ENCODE measurements around the gene PCNX1.

Gene PCNX1

DNA sequence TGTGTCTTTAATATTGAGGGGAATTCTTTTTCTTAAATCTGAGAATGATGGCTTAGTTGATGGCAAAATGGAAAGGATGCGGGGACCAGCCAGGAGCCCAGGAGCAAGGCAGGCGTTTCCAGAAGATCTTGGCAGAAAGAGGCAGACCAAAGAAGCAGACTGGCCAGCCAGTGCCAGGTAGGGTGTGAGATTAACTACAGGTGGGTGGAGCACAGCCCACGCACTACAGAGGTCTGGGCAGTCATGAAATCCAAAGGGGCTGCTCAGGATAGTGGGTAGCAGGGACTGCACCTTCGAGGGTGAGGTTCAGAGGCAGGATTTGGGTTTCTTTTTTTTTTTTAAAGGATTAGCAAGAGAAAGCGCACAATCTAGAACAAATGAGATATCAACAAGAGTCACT, 17.7 kb upstream of the PCNX1 start:
- no peak for DNase-seq

DNA sequence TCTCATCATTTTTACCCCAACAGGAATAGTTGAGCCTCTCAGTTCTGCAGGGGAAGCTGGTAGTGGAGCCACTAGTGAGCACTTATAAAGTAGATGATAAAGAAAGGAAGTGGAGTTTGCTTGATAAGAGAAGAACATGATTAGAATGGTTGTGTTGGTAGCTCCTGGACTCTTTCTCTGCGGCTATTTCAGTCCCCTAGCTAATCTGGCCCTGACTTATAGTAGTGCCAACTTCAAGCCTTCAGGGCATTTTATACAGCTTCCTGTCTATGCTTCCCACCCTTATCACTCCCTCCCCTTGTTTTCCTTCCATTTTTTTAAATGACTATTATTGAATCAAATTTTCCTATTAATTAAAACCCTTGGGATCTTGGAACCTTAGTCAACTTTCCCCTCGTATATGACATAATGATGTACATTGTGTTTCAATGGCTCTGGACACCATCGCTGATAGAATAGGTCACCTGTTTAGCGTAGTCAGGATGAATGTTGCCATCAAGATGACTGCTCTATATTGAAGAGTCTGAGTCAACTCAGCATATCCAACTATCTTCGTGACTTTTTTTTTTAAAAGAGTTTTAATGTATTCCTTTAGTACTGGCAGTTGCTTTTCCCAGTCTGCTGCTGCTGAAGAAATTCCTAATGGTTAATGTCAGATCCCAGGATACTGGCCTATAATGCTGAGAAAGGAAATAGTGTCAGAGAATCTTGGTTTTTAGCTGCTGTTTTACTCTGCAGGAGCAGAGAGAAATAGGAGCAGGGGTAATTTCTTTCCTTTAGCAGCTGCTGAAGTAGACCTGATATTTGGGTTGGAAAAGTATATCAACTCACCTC, 16.2 kb upstream of the PCNX1 start:
- DNase-seq, result no peak

DNA sequence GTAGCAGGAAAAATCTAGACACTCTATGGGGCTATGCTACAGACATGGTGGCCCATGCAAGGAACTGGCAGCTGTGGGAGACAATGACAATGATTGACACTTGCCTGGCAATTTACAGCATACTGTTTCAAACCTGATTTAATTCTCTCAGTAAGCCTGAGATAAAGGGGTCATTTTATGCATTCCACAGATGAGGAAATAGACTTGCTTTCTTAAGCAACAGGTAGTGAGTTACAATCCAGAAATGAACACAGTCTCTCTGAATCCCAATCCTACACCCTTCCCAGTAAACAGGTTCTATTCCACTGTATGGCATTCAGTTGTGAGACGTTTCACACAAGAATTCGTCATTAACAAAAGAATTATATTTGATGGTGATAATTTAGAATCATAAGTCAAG, 15.5 kb upstream of the PCNX1 start:
- DNase-seq, result no peak

DNA sequence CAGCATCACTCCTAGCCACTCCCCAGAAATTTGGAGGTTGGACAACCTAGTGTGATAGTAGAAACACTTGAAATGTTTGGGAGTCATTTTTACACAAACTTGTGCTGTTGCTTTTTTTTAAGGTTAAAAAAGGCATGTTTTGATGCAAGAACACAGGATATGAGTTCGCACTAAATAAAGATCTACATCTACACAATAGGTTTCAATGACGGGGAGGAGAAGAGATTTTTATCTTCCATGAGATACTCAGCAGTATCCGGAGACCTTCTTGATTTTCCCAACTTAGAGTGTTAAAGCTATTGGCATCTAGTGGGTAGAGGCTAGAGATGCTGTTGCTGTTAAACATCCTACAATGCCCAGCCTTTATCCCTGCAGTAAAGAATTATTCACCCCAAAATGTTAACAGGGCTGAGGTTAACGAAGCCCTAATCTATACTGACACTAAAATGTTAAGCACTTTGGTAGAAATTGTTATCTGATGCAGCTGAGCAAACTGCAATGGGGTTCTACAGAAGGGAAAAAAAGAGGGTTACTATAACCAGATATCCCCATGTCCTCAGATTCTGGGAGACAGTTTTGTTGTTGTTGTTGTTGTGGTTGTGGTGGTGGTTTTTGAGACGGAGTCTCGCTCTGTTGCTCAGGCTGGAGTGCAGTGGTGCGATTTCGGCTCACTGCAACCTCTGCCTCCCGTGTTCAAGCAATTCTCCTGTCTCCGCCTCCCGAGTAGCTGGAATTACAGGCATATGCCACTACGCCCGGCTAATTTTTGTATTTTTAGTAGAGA, 14.0 kb upstream of the PCNX1 start:
- DNase-seq, result no peak

DNA sequence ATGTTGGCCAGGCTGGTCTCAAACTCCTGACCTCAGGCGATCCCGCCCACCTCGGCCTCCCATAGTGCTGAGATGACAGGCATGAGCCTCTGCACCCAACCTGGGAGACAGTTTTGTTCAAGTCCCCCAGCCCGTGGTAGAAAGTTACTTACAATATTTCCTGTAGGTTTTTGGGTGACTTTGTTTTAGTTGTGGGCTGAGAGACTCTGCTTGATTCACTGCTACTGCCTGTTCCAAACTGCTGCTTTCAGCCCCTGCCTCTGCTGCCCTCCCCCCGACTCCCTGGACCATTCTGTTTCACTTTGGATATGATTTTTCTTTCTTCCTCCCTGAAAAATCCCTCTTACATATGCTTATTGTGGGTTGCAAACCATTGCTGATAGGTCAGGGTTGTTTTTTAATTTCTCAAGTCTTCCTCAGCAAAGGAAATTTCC, 13.4 kb upstream of the PCNX1 start:
- DNase-seq, result no peak

DNA sequence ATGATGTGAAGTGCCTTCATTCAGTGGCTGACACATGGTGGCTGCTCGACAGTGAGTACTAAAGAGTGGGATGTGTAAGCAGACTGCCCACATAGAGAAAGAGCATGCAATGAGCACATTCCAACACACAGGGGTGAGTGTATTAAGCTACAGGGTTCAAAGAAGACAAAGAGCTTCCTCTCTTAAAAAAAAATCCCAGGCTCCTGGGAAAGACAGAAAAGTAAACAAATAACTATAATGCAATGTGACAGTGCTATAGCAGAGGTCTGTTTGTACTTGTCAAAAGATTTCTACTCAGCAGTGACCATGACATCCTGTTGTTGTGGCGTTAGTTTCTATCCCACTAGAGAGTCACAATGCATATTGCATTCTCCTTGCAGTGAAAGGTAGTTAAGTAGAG, 12.4 kb upstream of the PCNX1 start:
- no peak for DNase-seq

DNA sequence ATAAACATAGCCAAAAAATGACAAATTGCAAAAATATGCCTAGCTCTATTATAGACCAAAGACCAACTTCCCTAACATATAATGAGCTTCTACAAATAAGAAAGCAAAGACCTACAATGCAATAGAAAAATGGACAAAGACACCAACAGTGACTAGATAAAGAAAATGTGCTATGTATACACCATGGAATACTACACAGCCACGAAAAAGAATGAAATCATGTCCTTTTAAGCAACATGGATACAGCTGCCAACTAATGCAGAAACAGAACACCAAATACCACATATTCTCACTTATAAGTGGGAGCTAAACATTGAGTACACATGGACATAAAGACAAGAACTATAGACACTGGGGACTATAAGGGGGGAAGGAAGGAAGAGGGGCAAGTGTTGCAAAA, 10.9 kb upstream of the PCNX1 start:
- no peak for DNase-seq

DNA sequence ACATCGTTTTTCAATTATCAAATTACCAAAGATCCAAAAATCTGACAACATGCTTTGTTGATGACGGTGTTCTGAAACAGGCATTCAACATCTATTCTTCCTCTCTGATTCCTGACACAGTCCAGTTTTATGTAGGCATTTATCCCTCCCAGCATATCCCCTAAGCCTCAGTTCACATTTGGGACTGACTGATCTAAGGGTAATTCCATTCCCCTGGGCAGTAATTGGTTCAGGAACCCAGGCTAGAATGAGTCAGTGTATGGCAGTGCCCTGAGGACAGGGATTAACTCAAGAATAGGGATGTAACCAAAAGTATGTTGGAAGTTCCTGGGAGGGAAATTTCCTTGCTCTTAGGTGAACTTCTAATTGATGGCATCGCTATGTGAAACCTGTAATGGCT, 10.3 kb upstream of the PCNX1 start:
- no peak for DNase-seq

DNA sequence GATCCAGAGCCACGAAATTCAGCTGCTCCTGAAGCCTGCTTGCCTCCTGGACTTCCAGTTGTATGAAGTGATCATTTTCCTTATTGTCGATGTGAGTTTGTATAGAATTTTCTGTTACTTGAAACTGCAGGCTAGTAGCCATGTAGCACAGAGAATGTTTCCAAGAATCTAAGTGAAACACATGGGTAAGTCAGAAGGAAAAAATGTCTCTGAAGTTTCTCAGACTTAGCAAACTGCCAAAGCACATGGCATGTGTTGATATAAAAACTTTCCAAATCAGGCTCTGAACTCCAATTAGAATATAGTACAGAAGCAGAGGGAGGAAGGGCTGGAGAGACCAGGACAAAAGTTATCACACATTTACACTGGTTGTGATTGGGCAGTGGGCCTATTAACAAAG, 9.8 kb upstream of the PCNX1 start:
- no peak for DNase-seq

DNA sequence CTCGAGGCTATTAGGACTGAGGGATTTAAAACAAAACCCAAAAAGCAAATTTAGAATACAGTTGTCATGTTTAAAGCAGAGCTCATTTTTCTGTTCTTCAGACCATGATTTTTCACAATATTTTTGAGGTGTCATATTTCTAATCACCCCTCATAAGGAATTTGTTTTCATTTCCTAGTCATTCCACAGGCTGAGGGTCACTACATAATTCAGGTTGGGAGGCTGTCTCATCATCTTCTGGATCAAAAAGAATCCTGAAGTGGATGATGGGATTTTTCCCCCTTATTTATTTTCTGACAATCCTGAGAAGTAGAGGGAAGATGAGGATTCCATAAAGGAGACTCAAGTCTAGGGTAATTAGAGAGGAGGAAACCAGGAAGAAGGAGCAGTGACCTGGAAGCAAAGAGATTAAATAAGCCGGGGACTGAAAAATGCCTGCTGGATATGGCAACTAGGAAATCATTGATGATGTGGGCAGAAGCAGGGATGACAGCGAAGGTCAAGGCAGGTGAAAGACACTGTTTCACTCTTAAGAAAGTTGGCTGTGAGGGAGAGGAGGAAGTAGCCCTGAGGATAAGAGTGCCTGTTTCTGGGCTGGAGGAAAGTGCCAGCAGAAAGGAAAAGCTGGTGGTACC, 9.0 kb upstream of the PCNX1 start:
- DNase-seq, result no peak

DNA sequence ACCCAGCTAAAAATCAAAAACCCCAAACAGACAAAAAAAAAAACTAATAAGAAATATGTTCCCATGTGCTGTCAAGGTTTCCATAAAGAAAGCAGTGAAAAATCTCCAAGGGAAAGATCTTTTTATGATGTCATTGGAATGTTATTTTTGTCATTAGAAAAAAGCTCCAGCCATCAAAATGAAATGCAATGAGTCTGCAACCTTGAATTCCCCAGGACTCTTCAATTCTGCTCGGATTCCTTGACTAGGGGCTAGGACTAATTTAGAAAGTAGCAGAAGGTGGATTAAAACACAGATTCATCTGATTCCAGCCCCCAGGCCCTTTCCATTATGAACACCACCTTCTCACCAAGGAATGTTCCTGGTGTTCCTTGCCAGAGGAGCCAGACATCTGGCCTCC, 6.0 kb upstream of the PCNX1 start:
- DNase-seq, result no peak

DNA sequence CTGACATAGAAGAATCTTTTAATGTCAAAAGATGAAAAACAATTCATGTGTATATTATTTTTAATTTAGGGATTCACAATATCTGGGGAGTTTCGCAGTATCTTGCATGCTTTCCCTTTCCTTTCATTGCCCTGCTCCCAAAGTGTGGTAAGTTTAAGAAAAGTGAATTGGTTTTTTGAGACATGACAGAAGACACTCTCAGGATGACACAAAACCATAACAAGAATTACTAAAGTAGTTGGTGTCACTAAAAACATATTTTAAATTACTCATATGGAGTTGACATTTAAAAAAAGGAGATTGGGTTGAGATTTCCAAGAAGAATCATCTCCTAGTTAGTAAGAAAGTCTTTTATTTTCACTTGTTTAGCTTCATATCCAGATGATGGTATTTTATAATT, 5.1 kb upstream of the PCNX1 start:
- no peak for DNase-seq

DNA sequence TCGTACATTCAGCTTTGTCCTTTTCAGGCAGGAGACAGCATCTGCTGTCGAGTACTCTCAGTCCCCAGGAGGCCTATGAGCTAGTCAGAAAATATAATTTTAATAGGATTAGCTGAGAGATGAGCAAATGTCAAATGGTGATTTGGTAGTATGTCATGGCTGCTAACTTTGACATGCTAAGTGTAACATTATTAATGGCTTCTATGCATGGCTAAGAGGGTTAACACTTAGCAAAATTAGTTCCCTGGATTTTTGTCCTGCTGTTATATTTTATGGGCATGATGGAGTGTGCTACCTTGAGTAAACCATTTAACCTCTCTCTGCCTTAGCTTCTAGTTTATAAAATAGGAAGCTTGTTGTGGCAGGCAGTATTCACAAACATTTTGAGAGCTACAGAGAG, 2.9 kb upstream of the PCNX1 start:
- no peak for DNase-seq

DNA sequence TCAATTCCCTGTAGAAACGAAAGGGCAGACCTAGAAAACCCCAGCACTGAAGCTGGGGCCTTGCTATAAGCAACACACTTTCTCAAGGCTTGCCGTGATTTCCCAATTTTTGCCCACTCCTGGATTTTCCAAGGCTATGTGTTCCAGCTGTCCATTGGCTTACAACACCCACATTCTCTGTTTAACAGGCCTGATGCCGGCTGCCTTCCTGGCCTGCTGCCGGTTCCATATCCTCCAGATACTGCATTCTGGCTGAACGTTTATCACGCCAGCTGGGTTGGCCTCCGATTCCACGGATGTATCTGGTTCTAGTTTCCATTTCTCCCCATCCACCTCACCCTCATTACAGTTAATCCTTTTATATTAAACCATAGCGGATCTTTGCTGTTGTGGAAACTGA, 2.0 kb upstream of the PCNX1 start:
- no peak for DNase-seq

DNA sequence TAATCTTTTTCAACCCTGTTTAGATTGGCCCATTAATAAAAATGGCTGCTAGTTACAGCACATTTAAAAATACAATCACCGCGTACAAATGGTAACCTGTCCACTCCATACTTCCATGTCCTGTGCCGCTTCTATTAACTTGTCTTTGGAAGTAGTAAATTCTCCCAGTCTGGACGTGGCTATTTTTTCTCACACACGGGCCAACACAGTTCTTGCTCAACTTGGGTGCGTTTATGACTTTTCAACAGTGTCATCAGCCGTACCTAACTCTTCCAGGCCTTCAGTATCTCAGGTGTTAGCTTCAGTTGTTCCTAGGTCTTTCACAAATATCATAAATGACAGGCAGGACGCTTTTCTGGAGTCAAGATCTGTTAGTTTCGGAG, 475 bp upstream of the PCNX1 start:
- DNase-seq, result no peak

DNA sequence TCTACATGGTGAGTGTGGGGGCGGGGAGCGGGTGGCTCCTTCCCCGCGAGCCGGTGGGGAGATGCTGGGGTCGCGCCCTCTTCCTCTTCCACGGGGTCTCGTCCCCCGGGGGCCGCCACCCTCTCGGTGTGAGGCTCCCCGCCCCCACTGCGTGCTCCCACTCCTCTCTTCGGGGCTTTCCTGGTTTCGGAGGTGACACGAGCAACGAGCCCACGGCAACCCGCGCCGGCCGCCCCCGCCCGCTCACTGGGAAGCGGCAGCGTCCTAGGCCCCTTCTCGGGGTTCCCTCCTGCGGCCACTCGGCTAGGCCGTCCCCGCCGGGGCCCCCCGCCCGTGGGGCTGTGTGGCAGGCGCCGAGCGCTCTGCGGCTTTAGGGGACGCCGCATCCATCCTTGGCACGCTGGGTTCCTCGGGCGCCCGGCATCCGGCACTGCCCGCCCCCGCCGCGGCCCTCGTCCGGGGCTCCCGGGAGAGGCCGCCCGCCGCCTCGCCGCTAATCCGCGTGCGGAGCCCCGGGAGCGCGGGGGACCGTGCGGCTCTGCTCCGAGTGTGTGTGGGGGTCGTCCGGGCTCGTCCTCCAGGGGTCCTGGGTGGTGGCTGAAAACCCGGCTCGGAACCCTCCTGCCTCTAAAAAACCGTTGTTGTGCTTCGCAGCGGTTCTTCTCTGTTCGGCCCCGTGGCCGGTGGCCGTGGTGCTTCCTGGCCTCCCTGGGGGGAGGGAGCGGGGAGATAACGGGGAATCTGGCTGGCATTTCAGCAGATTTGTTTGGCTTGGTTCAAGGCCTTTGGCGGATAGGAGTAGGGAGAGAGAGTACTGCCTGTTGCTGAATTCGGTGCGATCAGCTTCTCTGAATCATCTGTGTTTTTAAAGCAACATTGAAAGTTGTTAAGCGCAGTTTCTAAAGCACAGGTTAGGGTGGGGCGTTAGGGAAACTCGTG, 1.0 kb downstream of the PCNX1 start:
- DNase-seq, result no peak

DNA sequence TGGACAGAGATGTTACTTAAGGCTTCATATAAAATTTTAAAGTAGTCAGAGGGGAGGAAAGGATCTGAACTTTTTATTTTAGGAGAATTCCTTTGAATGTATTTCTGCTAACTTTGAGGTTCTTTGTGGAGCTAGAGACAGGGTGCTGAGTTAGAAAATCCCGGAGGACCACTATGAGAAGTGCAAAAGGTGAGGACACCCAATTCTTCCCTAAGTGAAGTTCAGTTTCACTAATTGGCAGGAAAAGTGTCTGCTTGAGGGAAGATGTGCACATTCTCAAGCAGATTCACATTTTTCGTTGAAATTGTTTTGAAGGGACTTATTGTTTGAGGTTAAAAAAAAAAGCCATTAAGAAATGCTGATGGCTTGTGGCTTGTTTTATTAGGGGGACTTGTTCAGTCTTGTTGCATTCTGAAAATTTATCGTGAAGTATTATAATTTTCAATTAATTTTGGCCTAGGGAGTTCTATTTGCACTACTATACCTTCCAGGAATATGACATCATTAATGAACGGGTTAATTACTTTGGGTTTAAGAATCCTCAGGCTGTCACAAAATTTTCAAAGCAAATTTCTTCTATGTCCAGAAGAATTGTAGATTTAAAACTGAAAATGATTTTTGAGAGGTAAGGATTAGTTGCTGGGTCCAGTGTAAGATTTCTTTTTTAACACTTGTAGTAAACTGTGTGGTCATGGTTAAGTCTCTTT, 1.8 kb downstream of the PCNX1 start:
- DNase-seq, result no peak

DNA sequence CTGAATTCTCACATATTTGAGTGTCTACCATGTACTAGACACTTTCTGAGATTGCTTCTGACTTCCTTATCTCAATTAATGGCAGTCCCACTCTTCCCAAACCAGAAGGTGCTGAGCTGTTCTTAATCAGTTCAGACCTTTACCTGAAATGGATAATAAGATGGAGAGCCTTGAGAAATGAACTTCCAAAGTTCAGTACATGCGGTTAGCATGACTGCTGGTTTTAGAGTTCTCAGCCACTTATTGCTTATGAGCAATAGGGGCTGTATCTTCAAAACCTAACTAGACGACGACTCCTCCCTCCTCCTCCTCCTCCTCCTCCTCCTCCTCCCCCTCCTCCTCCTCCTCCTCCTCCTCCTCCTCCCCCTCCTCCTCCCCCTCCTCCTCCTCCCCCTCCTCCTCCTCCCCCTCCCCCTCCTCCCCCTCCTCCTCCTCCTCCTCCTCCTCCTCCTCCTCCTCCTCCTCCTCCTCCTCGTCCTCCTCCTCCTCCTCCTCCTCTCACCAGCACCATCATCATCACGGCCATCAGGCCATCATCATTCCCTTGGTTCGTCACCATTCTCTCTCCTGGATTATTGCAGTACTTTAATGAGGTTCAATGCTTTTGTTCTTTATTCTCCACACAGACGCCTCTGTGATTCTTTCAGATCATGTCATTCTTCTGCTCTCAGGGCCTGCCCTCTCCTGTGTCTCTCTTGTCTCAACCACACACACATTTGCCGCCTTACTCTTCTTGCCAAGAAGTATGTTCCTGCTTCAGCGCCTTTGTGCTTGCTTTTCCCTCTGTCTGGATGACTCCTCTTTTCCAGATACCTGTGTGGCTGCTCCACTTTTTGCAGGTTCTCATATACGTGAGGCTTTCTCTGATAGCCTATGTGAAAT, 2.7 kb downstream of the PCNX1 start:
- no peak for DNase-seq

DNA sequence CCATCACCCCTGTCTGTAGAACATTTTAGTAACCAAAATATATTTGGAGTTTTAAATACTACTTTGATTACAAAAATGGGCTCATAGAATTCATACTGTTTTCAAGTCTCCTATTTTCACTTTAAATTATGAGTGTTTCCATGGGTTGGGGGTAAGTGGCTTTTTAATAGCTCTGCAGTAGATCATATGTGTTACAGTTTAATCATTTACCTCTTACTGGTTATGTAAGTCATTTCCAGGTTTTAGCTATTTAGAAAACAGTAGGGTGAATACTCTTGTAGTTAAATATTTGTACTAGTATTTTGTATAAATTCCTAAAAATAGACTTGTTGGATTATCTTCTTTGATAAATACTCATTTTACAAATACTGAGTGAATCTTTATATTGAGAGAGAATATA, 8.2 kb downstream of the PCNX1 start:
- no peak for DNase-seq

DNA sequence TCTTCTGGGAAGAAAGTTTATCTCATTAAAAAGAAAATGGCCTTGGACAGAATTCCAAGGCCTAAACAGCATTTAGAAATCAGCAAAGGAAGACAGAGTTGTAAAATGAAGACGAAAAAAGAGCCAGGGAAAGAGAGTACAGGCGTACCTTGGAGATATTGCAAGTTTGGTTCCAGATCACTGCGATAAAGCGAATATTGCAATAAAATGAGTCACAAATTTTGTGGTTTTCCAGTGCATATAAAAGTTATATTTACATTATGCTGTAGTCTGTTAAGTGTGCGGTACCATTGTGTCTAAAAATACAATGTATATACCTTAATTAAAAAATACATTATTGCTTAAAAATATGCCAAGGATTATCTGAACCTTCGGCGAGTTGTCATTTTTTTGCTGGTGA, 9.0 kb downstream of the PCNX1 start:
- no peak for DNase-seq

DNA sequence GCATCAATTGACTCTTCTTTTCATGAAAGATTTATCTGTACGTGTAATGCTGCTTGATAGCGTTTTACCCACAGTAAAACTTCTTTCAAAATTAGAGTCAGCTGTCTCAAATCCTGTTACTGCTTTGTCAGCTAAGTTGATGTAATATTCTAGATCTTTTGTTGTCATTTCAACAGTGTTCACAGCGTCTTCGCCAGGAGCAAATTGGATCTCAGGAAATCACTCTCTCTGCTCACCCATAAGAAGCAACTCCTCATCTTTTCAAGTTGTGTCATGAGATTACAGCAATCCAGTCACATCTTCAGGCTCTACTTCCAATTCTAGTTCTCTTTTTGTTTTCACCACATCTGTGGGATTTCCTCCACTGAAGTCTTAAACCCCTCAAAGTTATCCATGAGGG, 9.5 kb downstream of the PCNX1 start:
- DNase-seq, result no peak

Measured in SIG-M5 (cell line).